ENCODE results near the gene TACR1. TPM values are rescaled to one million over a fixed set of nuclear protein-coding genes. Genes with fewer than 3 reads are reported as not detected.

TACR1 gene
- total and polyA plus RNA-seq, 2 of the 13 experiments (the other 11 are each of a cell fraction or from before 2014, with no cell fraction given) = not detected

DNA sequence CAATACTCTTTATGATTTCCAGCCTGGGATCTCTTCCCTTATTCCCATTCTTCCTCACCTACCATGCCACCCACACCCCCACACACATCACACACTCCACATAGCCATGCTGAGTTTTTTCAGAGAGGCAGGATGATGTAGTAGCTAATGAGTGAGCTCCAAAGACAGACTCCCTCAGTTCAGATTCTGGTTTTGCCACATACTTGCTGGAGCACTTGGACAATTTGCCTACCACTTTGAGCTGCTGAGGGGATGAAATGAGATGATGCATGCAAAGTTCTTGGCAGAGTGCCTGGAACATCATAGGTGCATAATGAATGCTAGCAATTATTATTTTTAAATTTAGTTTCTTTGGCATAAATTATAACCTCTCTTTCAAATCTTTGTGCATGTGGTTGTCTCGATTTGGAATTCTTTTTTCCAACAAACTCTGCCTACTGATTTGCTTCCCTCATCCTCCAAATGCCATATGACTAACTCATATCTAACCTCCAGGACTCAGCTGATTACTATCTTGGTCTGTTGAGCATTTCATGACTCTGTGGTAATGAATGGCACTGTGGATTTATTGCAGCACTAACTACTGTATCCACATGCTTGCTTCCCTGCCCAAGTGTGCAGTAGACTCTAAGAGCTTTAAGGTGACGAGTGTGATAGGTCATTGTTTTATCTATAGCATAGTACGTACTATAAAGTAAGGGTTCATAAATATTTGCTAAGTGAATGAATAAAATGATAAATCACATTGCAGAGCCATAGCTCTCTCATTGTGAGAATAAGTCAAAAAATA is 99.1 kb downstream of the TACR1 start (continued):
- TF ChIP-seq NKX3-1 (CRISPR knock-in tag; IDR thresholded peaks at IDR 0.05) (no peak), ARNT (IDR thresholded peaks at IDR 0.05) (no peak), ZNF883 (CRISPR knock-in tag; IDR thresholded peaks at IDR 0.05; ENCODE audit: not compliant biosample characterization) (no peak), ZNF644 (CRISPR knock-in tag; IDR thresholded peaks at IDR 0.05; ENCODE audit: low read depth) (no peak), PHF20 (CRISPR knock-in tag; IDR thresholded peaks at IDR 0.05) (no peak)

- Histone ChIP-seq H3K9ac (ENCODE audit: insufficient read depth, low read depth, low read length) (no peak overlapping the region), H3K9me3 (ENCODE audit: low read length) (peaks cover 4% of the 10 kb centered on the region; the same call in 1 of the 2 replicates), H3K4me3 (replicated peaks in 1 of 3; ENCODE audit: insufficient read depth in 1 of 3, low read depth in 2 of 3, low read length in 3 of 3) (no peak overlapping the region), H3K79me2 (ENCODE audit: insufficient read depth, low read length) (no peaks in the 10 kb centered on the region), H2AFZ (ENCODE audit: low read length) (no peak overlapping the region), H3K4me1 (ENCODE audit: insufficient read depth, low read length) (peaks cover 10% of the 10 kb centered on the region), H3K27me3 (ENCODE audit: control insufficient read depth in 1 of 2, insufficient read depth in 2 of 2, low read length in 2 of 2) (no peaks in the 10 kb centered on the region), H4K20me1 (ENCODE audit: insufficient read depth, low read length) (no peaks in the 10 kb centered on the region), H3K4me2 (ENCODE audit: low read depth, low read length) (no peak overlapping the region), H3K27ac (ENCODE audit: extremely low read length, insufficient read depth, low read length) (no peak overlapping the region), H3K36me3 (replicated peaks in 1 of 2; ENCODE audit: control insufficient read depth in 1 of 2, insufficient read depth in 2 of 2, low read length in 2 of 2) (no peaks in the 10 kb centered on the region)
- in situ Hi-C loops (cut with HindIII; ENCODE audit: extremely low pct_ligation_motif_present, low pct_unique_long_range_greater_than_20kb) (no loop called here), intact Hi-C loops (cut with micrococcal nuclease; ENCODE audit: unreplicated experiment) (no loop called here)
- no peak for ATAC-seq
- FAIRE-seq = no peak
- BruUV-seq (replicated peaks) = no TSS peak
- CTCF ChIA-PET (ENCODE audit: low intra/inter-chr PET ratio, low total read pairs) = interaction anchor here (2.6 kb wide), 1 partner anchor 305 kb away, joined by 8 read pairs; no protein-coding TSS in a partner anchor
- TF ChIP-seq SIN3B (IDR thresholded peaks at IDR 0.05; ENCODE audit: low read length) (no peak), HNRNPLL (IDR thresholded peaks at IDR 0.05; ENCODE audit: low read depth, low read length, poor library complexity, severe bottlenecking) (no peak), ARNT (IDR thresholded peaks at IDR 0.05) (no peak), ZNF619 (CRISPR knock-in tag; IDR thresholded peaks at IDR 0.05) (no peak), CC2D1A (CRISPR knock-in tag; IDR thresholded peaks at IDR 0.05) (no peak), ZNF543 (CRISPR knock-in tag; IDR thresholded peaks at IDR 0.05) (no peak), ZNF383 (CRISPR knock-in tag; IDR thresholded peaks at IDR 0.05; ENCODE audit: borderline replicate concordance) (no peak)
- TF ChIP-seq, protein P1, sequence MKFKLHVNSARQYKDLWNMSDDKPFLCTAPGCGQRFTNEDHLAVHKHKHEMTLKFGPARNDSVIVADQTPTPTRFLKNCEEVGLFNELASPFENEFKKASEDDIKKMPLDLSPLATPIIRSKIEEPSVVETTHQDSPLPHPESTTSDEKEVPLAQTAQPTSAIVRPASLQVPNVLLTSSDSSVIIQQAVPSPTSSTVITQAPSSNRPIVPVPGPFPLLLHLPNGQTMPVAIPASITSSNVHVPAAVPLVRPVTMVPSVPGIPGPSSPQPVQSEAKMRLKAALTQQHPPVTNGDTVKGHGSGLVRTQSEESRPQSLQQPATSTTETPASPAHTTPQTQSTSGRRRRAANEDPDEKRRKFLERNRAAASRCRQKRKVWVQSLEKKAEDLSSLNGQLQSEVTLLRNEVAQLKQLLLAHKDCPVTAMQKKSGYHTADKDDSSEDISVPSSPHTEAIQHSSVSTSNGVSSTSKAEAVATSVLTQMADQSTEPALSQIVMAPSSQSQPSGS (CRISPR knock-in tag; IDR thresholded peaks at IDR 0.05) = no peak
- TF ChIP-seq, protein P2, sequence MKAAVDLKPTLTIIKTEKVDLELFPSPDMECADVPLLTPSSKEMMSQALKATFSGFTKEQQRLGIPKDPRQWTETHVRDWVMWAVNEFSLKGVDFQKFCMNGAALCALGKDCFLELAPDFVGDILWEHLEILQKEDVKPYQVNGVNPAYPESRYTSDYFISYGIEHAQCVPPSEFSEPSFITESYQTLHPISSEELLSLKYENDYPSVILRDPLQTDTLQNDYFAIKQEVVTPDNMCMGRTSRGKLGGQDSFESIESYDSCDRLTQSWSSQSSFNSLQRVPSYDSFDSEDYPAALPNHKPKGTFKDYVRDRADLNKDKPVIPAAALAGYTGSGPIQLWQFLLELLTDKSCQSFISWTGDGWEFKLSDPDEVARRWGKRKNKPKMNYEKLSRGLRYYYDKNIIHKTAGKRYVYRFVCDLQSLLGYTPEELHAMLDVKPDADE (CRISPR knock-in tag; IDR thresholded peaks at IDR 0.05) = no peak
- TF ChIP-seq, protein P3, sequence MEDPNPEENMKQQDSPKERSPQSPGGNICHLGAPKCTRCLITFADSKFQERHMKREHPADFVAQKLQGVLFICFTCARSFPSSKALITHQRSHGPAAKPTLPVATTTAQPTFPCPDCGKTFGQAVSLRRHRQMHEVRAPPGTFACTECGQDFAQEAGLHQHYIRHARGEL (CRISPR knock-in tag; IDR thresholded peaks at IDR 0.05) = no peak
- TF ChIP-seq, protein P4, sequence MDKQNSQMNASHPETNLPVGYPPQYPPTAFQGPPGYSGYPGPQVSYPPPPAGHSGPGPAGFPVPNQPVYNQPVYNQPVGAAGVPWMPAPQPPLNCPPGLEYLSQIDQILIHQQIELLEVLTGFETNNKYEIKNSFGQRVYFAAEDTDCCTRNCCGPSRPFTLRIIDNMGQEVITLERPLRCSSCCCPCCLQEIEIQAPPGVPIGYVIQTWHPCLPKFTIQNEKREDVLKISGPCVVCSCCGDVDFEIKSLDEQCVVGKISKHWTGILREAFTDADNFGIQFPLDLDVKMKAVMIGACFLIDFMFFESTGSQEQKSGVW (CRISPR knock-in tag; IDR thresholded peaks at IDR 0.05; ENCODE audit: borderline replicate concordance) = no peak
- no peak for DNase-seq (ENCODE audit: low spot score)
- WGBS (ENCODE audit: low lambda C conversion rate) = 62% methylated on average over 4 of the region's 4 CpGs
- POLR2A ChIA-PET = no interaction called here
Observed at GRCh38 chr2:75099521-75099922, 99.8 kb downstream of the TACR1 start.
